NCI-H2107 treated with DMSO at 0.1 percent for 48 hours (cell line): ENCODE measurements around the gene CDRT4.

Source experiments
- DNase-seq: peaks from one replicate; lab custom pipeline; 2025; ENCODE audit not compliant: unreplicated experiment; lab: John Stamatoyannopoulos, UW

CDRT4 gene

GRCh38 chr17:15492791-15493692, 25.6 kb upstream of the CDRT4 start:
- DNase-seq, result no peak

GRCh38 chr17:15492186-15492585, 24.8 kb upstream of the CDRT4 start:
- no peak for DNase-seq

- no peak for DNase-seq
These were observed 23.3 kb upstream of the CDRT4 start for GRCh38 chr17:15490634-15491261.

- no peak for DNase-seq
These were observed 21.1 kb upstream of the CDRT4 start for GRCh38 chr17:15488557-15488956.

GRCh38 chr17:15485045-15485444, 17.6 kb upstream of the CDRT4 start:
- no peak for DNase-seq

- DNase-seq, result no peak
These were observed 16.0 kb upstream of the CDRT4 start for GRCh38 chr17:15483431-15483830.

GRCh38 chr17:15482476-15482875, 15.1 kb upstream of the CDRT4 start:
- DNase-seq, result no peak

- DNase-seq, result no peak
These were observed 14.1 kb upstream of the CDRT4 start for GRCh38 chr17:15481481-15481880.

- DNase-seq, result no peak
These were observed 12.8 kb upstream of the CDRT4 start for GRCh38 chr17:15480204-15480603.

- no peak for DNase-seq
These were observed 12.3 kb upstream of the CDRT4 start for GRCh38 chr17:15479703-15480102.

- no peak for DNase-seq
These were observed 11.4 kb upstream of the CDRT4 start for GRCh38 chr17:15478845-15479244.

- DNase-seq, result no peak
These were observed 8.4 kb upstream of the CDRT4 start for GRCh38 chr17:15475631-15476354.

- DNase-seq, result no peak
These were observed 5.5 kb upstream of the CDRT4 start for GRCh38 chr17:15472891-15473290.

- DNase-seq, result no peak
These were observed 3.1 kb upstream of the CDRT4 start for GRCh38 chr17:15470536-15470935.

GRCh38 chr17:15469260-15469659, 1.8 kb upstream of the CDRT4 start:
- no peak for DNase-seq

GRCh38 chr17:15468126-15468525, 705 bp upstream of the CDRT4 start:
- no peak for DNase-seq

- DNase-seq, result no peak
These were observed 1.3 kb downstream of the CDRT4 start for GRCh38 chr17:15466131-15466530.

GRCh38 chr17:15465045-15465701, 2.2 kb downstream of the CDRT4 start:
- DNase-seq, result no peak

- no peak for DNase-seq
These were observed 3.0 kb downstream of the CDRT4 start for GRCh38 chr17:15464231-15464985.

GRCh38 chr17:15462976-15463772, 4.2 kb downstream of the CDRT4 start:
- DNase-seq, result no peak
